SK-N-SH treated with all-trans-retinoic acid at 6 μM for 48 hours (cell line): Measurements from ENCODE around the gene POLR2E.

ENCODE experiments used
- ATAC-seq: fragments of 200-7000 bp; cut with Tn5 transposase; 3 replicates; pipeline ENCODE4 v1.9.1; 2020; ENCODE audit warnings: mild to moderate bottlenecking, moderate library complexity
- ARNTL ChIP-seq: fragments of 450-650 bp; formaldehyde crosslinking; IDR thresholded peaks from 2 replicates; pipeline ENCODE4 v1.5.0; 2020; ENCODE audit warnings: low read depth, mild to moderate bottlenecking, moderate library complexity, borderline replicate concordance
- BACH2 ChIP-seq: fragments of 250-450 bp; sonication (Bioruptor Pico); IDR thresholded peaks from 2 replicates; pipeline ENCODE4 v1.9.0; 2021; ENCODE audit warnings: mild to moderate bottlenecking, borderline replicate concordance
- CREB5 ChIP-seq: fragments of 250-450 bp; sonication (Bioruptor Pico); IDR thresholded peaks from 2 replicates; pipeline ENCODE4 v1.5.1; 2020; ENCODE audit warnings: low read depth, mild to moderate bottlenecking, moderate library complexity
- CSDC2 ChIP-seq: fragments of 250-450 bp; sonication (Bioruptor Pico); IDR thresholded peaks from 2 replicates; pipeline ENCODE4 v1.5.0; 2020; ENCODE audit warnings: mild to moderate bottlenecking, moderate library complexity
- CSRNP3 ChIP-seq: fragments of 250-450 bp; sonication (Bioruptor Pico); IDR thresholded peaks from 2 replicates; pipeline ENCODE4 v1.5.1; 2021; ENCODE audit warnings: mild to moderate bottlenecking, moderate library complexity
- ESRRG ChIP-seq: fragments of 250-450 bp; sonication (Bioruptor Pico); IDR thresholded peaks from 2 replicates; pipeline ENCODE4 v1.6.1; 2021; ENCODE audit warnings: mild to moderate bottlenecking
- GLIS3 ChIP-seq: fragments of 250-450 bp; sonication (Bioruptor Pico); IDR thresholded peaks from 2 replicates; pipeline ENCODE4 v1.5.0; 2020; ENCODE audit warnings: mild to moderate bottlenecking, moderate library complexity
- ISL1 ChIP-seq: fragments of 250-450 bp; sonication (Bioruptor Pico); IDR thresholded peaks from 2 replicates; pipeline ENCODE4 v2.1.2; 2022; ENCODE audit warnings: mild to moderate bottlenecking, moderate library complexity
- OSR1 ChIP-seq: fragments of 250-450 bp; sonication (Bioruptor Pico); IDR thresholded peaks from 2 replicates; pipeline ENCODE4 v1.8.0; 2022; ENCODE audit warnings: moderate library complexity, mild to moderate bottlenecking, inconsistent platforms
- PATZ1 ChIP-seq: fragments of 250-450 bp; sonication (Bioruptor Pico); IDR thresholded peaks from 2 replicates; pipeline ENCODE4 v1.8.0; 2020; ENCODE audit warnings: mild to moderate bottlenecking, moderate library complexity, borderline replicate concordance
- PPARA ChIP-seq: fragments of 250-450 bp; sonication (Bioruptor Pico); IDR thresholded peaks from 2 replicates; pipeline ENCODE4 v1.5.0; 2020; ENCODE audit warnings: mild to moderate bottlenecking, borderline replicate concordance
- RARB ChIP-seq: fragments of 250-450 bp; sonication (Bioruptor Pico); IDR thresholded peaks from 2 replicates; pipeline ENCODE4 v1.8.0; 2021; ENCODE audit warnings: mild to moderate bottlenecking, moderate library complexity
- SNAI2 ChIP-seq: fragments of 250-450 bp; sonication (Bioruptor Pico); IDR thresholded peaks from 2 replicates; pipeline ENCODE4 v1.5.0; 2020; ENCODE audit warnings: mild to moderate bottlenecking, moderate library complexity
- TOX ChIP-seq: fragments of 250-450 bp; sonication (Bioruptor Pico); IDR thresholded peaks from 2 replicates; pipeline ENCODE4 v1.8.0; 2021; ENCODE audit warnings: mild to moderate bottlenecking, moderate library complexity, borderline replicate concordance
- ZC3H10 ChIP-seq: fragments of 250-450 bp; sonication (Bioruptor Pico); IDR thresholded peaks from 2 replicates; pipeline ENCODE4 v1.5.1; 2021; ENCODE audit warnings: mild to moderate bottlenecking, moderate library complexity
- ZFP3 ChIP-seq: fragments of 250-450 bp; sonication (Bioruptor Pico); IDR thresholded peaks from 2 replicates; pipeline ENCODE4 v1.5.0; 2020; ENCODE audit warnings: mild to moderate bottlenecking, moderate library complexity
- ZFP30 ChIP-seq: fragments of 450-650 bp; formaldehyde crosslinking; IDR thresholded peaks from 2 replicates; pipeline ENCODE4 v1.5.0; 2022; ENCODE audit warnings: mild to moderate bottlenecking, moderate library complexity
- ZNF565 ChIP-seq: fragments of 450-650 bp; formaldehyde crosslinking; conservative IDR thresholded peaks from 2 replicates; pipeline ENCODE4 v1.5.0; 2020; ENCODE audit warnings: low read depth, mild to moderate bottlenecking, moderate library complexity
- ZNF70 ChIP-seq: fragments of 450-650 bp; formaldehyde crosslinking; IDR thresholded peaks from 2 replicates; pipeline ENCODE4 v1.5.0; 2020; ENCODE audit warnings: mild to moderate bottlenecking, moderate library complexity
- ZNF8 ChIP-seq: fragments of 450-650 bp; formaldehyde crosslinking; IDR thresholded peaks from 2 replicates; pipeline ENCODE4 v1.5.0; 2020; ENCODE audit warnings: mild to moderate bottlenecking, moderate library complexity
- TF ChIP-seq, protein P1 (sequence below): fragments of 250-450 bp; sonication (Bioruptor Pico); IDR thresholded peaks from 2 replicates; pipeline ENCODE4 v1.5.0; 2020; ENCODE audit warnings: mild to moderate bottlenecking, moderate library complexity

The POLR2E gene

DNA sequence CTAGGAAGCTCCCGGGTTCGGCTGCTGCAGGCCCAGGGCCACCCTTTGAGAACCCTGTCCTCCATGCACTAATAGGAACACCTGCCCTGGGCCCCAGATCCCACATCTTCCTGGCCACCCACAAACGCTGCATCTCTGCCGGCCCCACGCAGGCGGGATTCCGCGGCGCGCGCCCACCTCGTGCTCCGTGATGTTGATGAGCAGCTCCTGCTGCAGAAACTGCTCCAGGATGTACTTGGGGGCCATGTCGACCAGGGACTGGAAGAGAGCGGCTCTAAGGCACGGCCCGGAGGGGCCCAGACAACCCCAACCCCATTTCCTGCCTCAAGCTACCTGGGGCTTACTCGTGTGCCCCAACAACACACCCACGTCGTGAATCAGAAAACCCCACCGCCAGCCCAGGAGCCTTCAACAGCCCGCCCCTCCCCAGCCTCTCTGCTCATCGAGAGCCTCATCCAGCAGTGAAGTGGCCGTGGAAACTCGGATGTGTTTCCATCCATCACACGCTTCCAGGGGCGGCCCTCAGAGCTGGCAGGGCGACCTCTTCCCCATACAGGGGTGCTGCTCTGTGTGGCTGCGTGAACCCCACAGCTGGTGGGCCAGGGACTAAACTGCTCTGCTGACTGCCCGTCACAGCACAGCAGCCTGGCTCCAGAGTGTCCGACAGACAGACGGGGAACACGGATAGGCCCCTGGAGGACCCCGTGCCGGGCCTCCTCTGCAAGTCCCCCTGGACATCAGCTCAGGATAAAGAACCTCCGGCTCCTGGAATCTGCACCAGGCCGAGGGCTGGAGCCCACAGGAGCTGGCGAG is 4.2 kb downstream of the POLR2E start:
- ATAC-seq, result no peak
- TF ChIP-seq BACH2, result no peak
- TF ChIP-seq PPARA (CRISPR knock-in tag), result no peak
- no peak for TF ChIP-seq ZC3H10 (CRISPR knock-in tag)
- TF ChIP-seq SNAI2, result no peak
- TF ChIP-seq GLIS3 (CRISPR knock-in tag), result no peak
- no peak for TF ChIP-seq PATZ1 (CRISPR knock-in tag)
- TF ChIP-seq OSR1 (CRISPR knock-in tag), result no peak
- TF ChIP-seq ZNF565 (CRISPR knock-in tag), result no peak
- no peak for TF ChIP-seq CSDC2
- TF ChIP-seq ISL1 (CRISPR knock-in tag), result no peak
- TF ChIP-seq CREB5, result no peak
- no peak for TF ChIP-seq ZFP30 (CRISPR knock-in tag)
- no peak for TF ChIP-seq RARB (CRISPR knock-in tag)
- TF ChIP-seq TOX (CRISPR knock-in tag), result no peak
- TF ChIP-seq CSRNP3 (CRISPR knock-in tag), result no peak
- no peak for TF ChIP-seq ZFP3 (CRISPR knock-in tag)
- TF ChIP-seq, protein P1, sequence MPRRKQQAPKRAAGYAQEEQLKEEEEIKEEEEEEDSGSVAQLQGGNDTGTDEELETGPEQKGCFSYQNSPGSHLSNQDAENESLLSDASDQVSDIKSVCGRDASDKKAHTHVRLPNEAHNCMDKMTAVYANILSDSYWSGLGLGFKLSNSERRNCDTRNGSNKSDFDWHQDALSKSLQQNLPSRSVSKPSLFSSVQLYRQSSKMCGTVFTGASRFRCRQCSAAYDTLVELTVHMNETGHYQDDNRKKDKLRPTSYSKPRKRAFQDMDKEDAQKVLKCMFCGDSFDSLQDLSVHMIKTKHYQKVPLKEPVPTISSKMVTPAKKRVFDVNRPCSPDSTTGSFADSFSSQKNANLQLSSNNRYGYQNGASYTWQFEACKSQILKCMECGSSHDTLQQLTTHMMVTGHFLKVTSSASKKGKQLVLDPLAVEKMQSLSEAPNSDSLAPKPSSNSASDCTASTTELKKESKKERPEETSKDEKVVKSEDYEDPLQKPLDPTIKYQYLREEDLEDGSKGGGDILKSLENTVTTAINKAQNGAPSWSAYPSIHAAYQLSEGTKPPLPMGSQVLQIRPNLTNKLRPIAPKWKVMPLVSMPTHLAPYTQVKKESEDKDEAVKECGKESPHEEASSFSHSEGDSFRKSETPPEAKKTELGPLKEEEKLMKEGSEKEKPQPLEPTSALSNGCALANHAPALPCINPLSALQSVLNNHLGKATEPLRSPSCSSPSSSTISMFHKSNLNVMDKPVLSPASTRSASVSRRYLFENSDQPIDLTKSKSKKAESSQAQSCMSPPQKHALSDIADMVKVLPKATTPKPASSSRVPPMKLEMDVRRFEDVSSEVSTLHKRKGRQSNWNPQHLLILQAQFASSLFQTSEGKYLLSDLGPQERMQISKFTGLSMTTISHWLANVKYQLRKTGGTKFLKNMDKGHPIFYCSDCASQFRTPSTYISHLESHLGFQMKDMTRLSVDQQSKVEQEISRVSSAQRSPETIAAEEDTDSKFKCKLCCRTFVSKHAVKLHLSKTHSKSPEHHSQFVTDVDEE (CRISPR knock-in tag), result no peak
- no peak for TF ChIP-seq ZNF8 (CRISPR knock-in tag)
- no peak for TF ChIP-seq ARNTL (CRISPR knock-in tag)

DNA sequence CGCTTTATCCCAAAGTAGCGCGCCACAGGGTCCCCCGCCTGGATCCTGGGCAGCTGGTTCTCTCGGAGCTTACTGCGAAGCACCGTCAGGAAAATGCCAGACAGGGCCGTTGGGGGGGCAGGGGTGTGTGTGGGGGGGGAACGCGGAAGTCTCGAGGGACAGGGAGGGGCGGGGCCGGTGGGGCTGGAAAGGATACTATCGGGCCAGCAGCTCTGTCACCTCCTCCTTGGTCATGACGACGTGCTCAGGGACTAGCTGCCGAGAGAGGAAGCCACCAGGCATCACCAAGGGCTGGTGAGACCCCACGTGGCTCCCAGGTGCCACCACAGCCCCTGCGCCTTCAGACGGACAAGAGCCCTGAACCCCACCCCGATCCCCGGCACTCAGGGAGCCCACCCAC is 5.3 kb downstream of the POLR2E start:
- no peak for ATAC-seq
- TF ChIP-seq CSDC2 (no peak), ARNTL (CRISPR knock-in tag) (no peak), CSRNP3 (CRISPR knock-in tag) (no peak), PATZ1 (CRISPR knock-in tag) (no peak), RARB (CRISPR knock-in tag) (no peak), CREB5 (no peak), SNAI2 (no peak), ESRRG (no peak), ZFP30 (CRISPR knock-in tag) (no peak), BACH2 (no peak), ISL1 (CRISPR knock-in tag) (no peak), ZNF70 (CRISPR knock-in tag) (no peak)
- TF ChIP-seq, protein P1 (CRISPR knock-in tag), result no peak
- TF ChIP-seq, all 23 proteins: peak for 0
